ENCODE data around the gene ZNF768. TPM values are rescaled to one million over a fixed set of nuclear protein-coding genes. Genes with fewer than 3 reads are reported as not detected.
A peak's percentile ranks its signal among the peaks of the same experiment; 100 is the strongest.

Gene ZNF768
- total and polyA plus RNA-seq, 2 of the 13 experiments (the other 11 are each of a cell fraction or from before 2014, with no cell fraction given): 26.7 to 34.4 TPM

DNA sequence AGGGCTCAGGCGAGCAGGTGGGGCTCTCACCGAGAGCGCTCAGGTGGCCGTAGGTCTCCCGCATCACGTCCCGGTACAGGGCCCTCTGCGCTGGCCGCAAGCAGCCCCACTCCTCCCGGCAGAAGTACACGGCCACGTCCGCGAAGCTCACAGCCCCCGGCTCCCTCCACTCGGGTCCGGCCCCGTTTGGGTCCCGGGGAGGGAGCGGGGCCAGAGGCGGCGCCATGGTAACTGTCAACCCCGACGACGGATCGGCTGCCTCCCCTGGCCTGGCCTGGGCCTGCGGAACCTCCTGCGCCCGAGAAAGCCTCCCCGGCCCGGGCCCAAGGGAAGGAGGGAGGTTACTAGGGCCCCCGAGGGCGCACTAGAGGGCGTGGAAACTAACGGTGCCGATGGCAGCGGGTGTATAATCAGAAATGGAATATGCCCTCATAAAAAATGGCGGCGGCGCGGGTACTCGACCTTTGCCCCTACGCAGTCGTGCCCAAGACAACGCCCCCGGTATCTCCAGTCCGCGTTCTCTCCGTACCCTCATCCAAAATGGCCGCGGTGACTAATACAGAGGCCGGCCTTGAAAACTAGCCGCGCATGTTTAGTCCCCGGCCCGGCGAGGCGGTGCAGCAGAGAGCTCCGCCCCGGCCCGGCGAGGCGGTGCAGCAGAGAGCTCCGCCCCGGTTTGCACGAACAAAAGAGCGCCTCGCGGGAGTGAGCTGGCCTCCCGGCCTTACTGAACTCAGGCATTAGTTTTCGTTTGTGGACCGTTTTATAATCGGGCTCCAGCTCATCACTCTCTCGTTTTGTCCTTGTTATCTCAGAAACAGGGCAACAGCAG is 31.8 kb upstream of the ZNF768 start, which contains the start of gene ZNF764 (continued):
- TF ChIP-seq ZNF207 (IDR thresholded peaks at IDR 0.05; ENCODE audit: borderline replicate concordance): no peak
- no peak for TF ChIP-seq U2AF2 (IDR thresholded peaks at IDR 0.05; ENCODE audit: low read depth, low read length)
- peak; percentile 99 for TF ChIP-seq ZNF501 (CRISPR knock-in tag; IDR thresholded peaks at IDR 0.05)
- TF ChIP-seq RBM22 (optimal IDR thresholded peaks at IDR 0.05; ENCODE audit: low read length): no peak
- TF ChIP-seq, protein P1, sequence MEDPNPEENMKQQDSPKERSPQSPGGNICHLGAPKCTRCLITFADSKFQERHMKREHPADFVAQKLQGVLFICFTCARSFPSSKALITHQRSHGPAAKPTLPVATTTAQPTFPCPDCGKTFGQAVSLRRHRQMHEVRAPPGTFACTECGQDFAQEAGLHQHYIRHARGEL (CRISPR knock-in tag; IDR thresholded peaks at IDR 0.05): peak; percentile 56; the same call in 1 of the 2 replicates
- TF ChIP-seq KDM2A (CRISPR knock-in tag; IDR thresholded peaks at IDR 0.05; ENCODE audit: borderline replicate concordance, low read depth): peak; percentile 86
- peak; percentile 60; the same call in 1 of the 2 replicates for TF ChIP-seq ZNF572 (CRISPR knock-in tag; IDR thresholded peaks at IDR 0.05)
- TF ChIP-seq ZNF567 (CRISPR knock-in tag; IDR thresholded peaks at IDR 0.05; ENCODE audit: borderline replicate concordance): no peak
- peak; percentile 49 for TF ChIP-seq ZNF772 (CRISPR knock-in tag; IDR thresholded peaks at IDR 0.05)
- TF ChIP-seq SOX5 (CRISPR knock-in tag; IDR thresholded peaks at IDR 0.05; ENCODE audit: borderline replicate concordance): peak; percentile 48; the same call in 1 of the 2 replicates
- TF ChIP-seq, protein P2, sequence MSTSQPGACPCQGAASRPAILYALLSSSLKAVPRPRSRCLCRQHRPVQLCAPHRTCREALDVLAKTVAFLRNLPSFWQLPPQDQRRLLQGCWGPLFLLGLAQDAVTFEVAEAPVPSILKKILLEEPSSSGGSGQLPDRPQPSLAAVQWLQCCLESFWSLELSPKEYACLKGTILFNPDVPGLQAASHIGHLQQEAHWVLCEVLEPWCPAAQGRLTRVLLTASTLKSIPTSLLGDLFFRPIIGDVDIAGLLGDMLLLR (CRISPR knock-in tag; IDR thresholded peaks at IDR 0.05): peak; percentile 35; the same call in 1 of the 2 replicates
- TF ChIP-seq, protein P3, sequence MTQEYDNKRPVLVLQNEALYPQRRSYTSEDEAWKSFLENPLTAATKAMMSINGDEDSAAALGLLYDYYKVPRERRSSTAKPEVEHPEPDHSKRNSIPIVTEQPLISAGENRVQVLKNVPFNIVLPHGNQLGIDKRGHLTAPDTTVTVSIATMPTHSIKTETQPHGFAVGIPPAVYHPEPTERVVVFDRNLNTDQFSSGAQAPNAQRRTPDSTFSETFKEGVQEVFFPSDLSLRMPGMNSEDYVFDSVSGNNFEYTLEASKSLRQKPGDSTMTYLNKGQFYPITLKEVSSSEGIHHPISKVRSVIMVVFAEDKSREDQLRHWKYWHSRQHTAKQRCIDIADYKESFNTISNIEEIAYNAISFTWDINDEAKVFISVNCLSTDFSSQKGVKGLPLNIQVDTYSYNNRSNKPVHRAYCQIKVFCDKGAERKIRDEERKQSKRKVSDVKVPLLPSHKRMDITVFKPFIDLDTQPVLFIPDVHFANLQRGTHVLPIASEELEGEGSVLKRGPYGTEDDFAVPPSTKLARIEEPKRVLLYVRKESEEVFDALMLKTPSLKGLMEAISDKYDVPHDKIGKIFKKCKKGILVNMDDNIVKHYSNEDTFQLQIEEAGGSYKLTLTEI (CRISPR knock-in tag; conservative IDR thresholded peaks at IDR 0.05): no peak
- TF ChIP-seq ELF4 (CRISPR knock-in tag; IDR thresholded peaks at IDR 0.05; ENCODE audit: borderline replicate concordance): no peak
- TF ChIP-seq CHD4 (IDR thresholded peaks at IDR 0.05; ENCODE audit: borderline replicate concordance, low read length): no peak
- peak; percentile 13 for TF ChIP-seq TEAD3 (CRISPR knock-in tag; optimal IDR thresholded peaks at IDR 0.05; ENCODE audit: borderline replicate concordance)
- TF ChIP-seq SOX13 (IDR thresholded peaks at IDR 0.05): no peak
- TF ChIP-seq SOX13 (CRISPR knock-in tag; conservative IDR thresholded peaks at IDR 0.05 in 1 of 2, IDR thresholded peaks at IDR 0.05 in 1 of 2): peak in 1 of 2 experiments; percentile 68; a peak in 2 of 4 replicates
- no peak for TF ChIP-seq DPF2 (CRISPR knock-in tag; IDR thresholded peaks at IDR 0.05; ENCODE audit: borderline replicate concordance, low read depth)
- no peak; the same call in 1 of the 2 replicates for TF ChIP-seq RNF2 (conservative IDR thresholded peaks at IDR 0.05; ENCODE audit: low read depth)
- peak; percentile 91 for TF ChIP-seq RBM39 (IDR thresholded peaks at IDR 0.05; ENCODE audit: low read depth, low read length, poor library complexity, severe bottlenecking)
- peak; percentile 57 for TF ChIP-seq MIXL1 (CRISPR knock-in tag; IDR thresholded peaks at IDR 0.05)
- no peak for TF ChIP-seq SP1 (IDR thresholded peaks at IDR 0.05)
- peak; percentile 50; the same call in 1 of the 2 replicates for TF ChIP-seq SP1 (CRISPR knock-in tag; IDR thresholded peaks at IDR 0.05)
- TF ChIP-seq, protein P4, sequence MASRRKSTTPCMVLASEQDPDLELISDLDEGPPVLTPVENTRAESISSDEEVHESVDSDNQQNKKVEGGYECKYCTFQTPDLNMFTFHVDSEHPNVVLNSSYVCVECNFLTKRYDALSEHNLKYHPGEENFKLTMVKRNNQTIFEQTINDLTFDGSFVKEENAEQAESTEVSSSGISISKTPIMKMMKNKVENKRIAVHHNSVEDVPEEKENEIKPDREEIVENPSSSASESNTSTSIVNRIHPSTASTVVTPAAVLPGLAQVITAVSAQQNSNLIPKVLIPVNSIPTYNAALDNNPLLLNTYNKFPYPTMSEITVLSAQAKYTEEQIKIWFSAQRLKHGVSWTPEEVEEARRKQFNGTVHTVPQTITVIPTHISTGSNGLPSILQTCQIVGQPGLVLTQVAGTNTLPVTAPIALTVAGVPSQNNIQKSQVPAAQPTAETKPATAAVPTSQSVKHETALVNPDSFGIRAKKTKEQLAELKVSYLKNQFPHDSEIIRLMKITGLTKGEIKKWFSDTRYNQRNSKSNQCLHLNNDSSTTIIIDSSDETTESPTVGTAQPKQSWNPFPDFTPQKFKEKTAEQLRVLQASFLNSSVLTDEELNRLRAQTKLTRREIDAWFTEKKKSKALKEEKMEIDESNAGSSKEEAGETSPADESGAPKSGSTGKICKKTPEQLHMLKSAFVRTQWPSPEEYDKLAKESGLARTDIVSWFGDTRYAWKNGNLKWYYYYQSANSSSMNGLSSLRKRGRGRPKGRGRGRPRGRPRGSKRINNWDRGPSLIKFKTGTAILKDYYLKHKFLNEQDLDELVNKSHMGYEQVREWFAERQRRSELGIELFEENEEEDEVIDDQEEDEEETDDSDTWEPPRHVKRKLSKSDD (CRISPR knock-in tag; IDR thresholded peaks at IDR 0.05; ENCODE audit: low read depth): peak; percentile 98

All from HepG2 (cell line).